HG03432 (cell line): Measurements from ENCODE around the gene MMD.
"Not testable (repeated sequence)": the region's sequence is repeated elsewhere in the genome, so short reads cannot be mapped to it uniquely, and the experiment has no call there.

ENCODE experiments used
- ATAC-seq: cut with Tn5 transposase; IDR thresholded peaks from one replicate; pipeline ENCODE4 v1.9.1; 2021; ENCODE audit warnings: mild to moderate bottlenecking, moderate library complexity; ENCODE audit not compliant: unreplicated experiment

MMD gene

DNA sequence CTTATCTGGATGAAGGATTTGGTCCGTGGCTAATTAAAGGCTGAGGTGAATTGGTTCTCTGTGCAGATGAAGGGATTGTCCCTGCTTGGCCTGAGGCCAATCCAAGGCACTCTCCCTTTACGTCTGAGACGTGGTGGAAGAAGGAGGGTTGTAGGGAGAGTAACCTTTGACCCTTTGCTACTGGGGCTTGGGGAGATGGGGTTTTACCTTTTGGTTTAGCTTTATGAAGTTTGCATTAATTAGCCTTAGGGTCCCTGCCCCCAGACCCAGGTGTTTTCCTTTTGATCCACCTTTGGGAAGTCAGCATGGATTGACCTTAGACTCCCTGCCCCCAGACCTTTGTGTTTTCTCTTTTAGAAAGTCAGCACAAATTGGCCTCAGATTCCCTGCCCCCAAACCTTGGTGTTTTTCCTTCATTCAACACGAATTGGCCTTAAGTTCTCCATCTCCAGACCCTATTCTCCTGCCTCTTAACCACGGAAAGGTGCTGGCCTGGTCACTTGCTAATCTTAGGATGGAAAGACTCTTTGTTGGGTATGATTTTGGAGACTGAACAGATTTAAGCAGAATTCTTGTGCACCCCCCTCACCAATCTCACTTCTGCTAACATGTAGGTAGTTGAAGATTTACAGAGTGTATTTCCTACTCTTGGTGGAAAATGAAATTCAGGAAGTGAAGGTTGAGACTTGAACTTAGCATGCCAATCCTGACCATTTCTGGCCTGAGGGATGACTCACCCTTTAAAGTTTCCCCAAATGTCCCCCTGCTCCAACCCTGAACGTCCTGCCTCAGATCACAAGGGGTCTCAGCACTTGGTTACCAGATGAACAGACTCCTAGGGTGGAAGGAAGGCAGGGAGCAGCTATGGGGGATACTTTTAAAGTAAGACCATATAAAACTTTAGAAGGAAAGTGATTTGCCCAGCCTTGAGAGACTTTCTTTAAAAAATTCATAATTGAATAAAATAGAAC is 23.1 kb upstream of the MMD start:
- ATAC-seq: peak; percentile 79

DNA sequence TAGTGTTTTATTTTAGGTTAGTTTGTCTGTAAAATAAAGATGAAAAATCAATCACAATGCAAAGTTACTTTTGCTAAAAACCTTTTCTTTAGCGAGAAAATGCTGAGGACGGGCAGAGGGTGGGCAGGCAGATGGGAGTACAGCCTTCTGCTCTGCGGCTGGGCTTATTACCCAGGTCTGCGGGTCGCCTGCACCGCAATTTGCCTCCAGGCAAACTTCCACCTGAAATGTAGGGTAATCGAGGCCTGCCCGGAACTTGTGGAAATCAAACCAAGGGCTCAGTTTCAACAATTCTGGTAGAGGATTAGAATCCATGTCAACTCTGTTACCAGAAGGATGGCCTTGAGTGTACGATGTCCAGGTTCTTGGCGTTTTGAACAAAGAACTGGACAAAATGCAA is 22.3 kb upstream of the MMD start:
- no peak for ATAC-seq

DNA sequence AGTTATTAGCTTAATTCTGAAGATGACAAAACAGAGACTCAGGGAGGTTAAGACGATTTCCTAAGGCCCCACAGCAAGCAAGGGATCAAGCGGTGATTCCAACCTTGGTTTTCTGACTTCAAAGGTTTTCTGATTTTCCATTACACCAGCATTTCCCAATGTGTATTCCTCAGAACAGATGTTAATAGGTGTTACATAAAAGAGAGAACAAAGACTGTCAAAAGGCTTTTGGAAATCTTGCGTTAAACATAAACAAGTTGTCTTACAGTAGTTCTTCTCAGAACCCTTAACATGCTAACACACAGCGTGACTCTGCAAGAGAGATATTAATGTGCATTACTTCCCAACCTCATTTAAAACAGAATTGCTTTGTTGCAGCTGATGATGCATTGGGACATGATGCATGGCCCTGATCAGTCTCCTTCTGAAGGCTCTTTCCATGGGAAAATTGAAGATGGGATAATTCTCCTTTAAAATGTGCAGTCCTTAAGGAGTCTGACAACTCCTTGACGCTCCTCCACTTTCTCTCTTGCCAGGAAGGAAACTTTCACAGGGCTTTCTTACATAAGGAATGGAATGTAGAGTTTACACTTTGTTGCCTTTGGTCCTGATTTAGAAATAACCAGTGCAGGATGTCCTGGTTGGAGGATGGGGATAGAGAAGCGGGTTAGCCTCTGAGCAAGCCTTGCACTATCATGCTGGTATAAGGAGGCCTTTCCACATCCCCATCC is 21.5 kb upstream of the MMD start:
- ATAC-seq: no peak

DNA sequence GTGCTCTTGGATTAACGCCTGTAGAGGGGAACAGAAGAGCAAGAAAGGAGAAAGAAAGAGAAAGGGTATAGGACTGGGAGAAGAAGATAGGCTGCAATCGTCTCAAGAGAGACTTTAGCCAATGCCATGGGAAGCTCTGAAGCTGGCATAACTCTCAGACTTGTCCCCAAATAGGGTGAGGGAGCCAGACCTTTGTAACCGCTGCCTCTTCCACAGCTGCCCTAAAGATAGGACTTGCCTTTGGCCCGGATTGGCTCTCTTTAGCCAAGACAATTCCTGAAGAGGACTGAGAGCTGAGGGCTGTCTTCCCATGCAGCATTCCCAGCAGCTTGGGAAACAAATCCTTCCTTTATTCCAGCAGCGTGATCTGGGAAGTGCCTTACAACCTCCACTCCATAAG is 20.8 kb upstream of the MMD start:
- no peak for ATAC-seq

DNA sequence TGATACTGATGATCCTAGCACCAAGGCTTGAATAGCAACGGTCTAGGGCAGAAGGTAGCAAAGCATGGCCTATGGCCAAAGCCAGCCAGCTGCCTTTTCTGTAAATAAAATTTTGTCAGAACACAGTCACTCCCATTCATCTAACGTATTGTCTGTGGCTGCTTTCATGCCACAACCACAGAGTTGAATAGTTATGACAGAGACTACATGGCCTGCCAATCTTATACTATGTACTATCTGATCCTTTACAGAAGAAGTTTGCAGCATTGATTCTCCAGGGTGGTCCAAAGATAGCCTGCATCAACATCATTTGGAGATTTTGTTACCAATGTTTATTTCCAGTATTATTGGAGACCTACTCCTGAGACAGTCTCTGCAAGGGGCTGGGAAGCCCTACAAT is 19.9 kb upstream of the MMD start:
- ATAC-seq: peak; percentile 20

DNA sequence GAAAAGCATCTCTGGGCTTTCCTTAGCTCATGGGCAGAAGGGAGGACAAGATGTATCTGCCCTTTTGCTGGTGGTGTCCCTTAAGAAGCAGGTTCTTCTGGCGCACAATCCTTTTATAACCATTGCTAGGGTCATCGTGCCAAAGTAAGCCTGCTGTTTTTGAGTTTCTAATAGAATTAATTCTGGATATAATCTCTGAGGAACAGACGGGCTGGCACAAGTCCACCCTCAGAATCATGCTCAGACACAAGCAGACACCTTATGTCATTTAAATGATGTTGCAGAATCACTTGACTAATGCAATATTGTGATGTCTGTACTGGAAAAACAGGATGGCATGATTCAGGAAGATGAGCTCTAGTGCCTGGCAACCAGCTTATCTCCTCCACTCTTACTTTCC is 18.8 kb upstream of the MMD start:
- ATAC-seq: no peak

DNA sequence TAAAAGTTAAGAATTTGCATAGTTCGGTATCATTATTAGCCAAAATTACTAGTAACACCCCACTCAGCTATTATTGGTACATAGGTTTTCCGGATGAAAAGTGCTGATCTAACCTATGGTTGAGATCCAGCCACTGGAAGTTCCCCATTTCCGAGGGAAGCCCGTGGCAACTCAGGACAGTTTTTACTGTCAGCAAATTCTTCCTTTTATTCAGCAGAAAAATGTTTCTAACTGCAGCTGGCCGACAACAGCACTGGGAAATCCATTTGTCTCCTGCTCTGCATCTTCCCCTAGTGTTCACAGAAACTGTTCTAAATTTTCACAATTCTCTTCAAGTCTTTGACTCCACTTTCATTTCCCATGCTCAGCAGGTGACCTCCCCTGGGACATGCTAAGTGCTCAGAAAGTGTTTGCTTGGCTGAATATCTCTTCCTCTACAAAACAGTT is 15.5 kb upstream of the MMD start:
- ATAC-seq: peak; percentile 80

DNA sequence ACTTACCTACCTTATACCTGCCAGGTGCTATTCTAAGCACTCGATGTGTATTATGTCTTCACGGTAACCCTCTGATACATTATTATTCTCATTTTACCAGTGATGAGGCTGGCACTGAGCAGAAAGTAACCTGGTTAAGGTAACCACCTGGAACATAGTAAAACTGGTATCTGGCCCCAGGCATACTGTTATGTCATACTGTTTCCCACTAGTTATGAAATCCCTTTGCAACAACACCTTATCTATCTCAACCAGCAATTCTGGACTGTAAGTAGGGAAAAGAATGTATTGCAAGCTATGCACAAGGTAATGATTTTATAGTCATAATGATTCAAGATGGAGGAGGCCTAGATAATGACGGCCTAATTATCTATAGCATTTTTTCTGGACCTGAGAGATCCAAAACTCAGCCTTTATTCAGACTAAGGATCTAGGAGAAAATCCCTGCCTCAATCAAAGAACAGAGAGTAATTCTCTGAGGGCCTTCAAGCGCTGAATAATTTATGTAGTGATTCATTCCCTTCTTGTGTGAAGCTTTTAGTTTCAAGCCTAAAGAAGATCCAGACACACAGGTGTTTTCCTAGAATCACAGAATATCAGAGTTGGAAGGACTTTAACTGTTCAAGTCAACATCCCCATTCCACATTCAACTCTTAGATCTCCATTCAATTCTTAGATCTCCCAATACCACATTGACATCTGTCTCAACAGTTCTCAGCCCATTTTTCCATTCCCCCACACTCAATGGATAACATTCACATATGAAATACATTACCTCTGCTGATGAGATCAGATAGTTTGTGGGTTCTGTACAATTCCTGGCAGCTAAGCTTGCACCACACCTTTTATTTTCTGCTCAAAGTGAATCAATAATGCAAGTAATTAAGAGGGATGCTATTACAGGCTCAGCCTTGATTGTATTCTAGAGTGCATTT is 14.9 kb upstream of the MMD start:
- peak; percentile 21 for ATAC-seq

DNA sequence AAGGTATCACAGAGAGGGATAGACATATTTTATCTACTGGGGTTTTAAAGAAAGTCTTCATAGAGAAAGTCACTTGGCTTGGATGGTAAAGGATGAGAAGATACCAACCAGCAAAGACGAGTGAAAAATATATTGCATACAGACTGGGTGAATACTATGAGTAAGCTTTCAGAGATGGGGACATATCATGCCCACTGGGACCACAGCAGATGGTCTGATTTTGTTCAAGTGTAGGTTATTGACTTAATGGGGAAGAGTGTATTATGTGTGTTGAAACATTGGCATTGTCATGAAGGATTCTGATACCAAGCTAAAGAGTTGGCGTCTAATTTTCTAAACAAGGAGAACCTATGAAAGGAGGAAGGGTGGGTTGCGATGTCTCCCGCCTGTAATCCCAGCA is 13.8 kb upstream of the MMD start:
- ATAC-seq: no peak

DNA sequence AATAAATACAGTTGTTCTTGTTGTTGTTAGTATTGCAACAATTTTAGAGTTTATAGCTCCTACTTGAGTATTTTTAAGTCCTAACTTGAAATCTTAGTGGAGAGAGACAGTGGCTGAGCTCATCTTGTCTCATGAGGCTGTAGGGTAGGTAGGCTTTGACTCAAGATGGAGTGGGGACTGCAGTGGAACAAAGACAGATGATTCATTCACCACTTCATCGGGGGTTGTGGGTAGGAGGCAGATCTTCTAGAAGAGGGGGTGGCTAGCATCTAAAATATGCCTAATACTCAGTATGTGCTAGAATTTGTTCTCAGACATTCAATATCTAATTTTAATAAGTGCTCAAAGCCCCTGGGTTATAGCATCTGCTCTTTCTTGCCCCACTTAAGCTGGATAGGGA is 13.1 kb upstream of the MMD start:
- ATAC-seq: no peak

DNA sequence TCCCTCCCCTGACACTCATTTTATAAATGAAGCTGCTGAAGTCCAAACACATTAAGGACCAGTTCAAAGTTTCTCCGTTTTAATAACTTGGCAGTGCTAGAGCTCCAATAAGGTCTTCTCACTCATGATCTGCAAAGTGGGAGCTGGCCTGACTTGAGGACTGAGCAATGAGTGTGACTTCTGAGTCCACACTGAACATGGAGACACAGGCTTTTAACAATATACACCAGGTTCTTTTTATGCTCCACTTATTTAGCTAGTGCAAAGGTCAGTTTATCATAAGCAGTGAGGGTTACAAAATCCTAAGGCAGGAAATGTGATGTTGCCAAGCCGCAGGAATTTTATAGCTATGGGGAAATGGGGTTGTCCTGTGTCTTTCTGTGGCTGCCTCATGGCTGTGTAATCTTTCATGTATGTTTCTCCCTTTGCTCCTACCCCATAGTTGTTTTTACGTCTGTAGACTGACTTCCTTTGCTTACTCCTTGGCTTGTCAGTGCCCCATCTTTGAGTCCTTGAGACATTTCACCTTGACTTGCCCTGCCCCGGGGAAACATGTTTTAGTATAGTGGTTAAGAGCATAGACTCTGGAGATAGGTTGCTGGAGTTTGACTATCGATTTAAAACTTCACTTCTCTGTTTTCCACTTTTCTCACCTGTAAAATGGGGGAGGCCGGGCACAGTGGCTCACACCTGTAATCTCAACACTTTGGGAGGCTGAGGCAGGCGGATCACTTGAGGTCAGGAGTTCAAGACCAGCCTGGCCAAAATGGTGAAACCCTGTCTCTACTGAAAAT is 12.2 kb upstream of the MMD start:
- no peak for ATAC-seq

DNA sequence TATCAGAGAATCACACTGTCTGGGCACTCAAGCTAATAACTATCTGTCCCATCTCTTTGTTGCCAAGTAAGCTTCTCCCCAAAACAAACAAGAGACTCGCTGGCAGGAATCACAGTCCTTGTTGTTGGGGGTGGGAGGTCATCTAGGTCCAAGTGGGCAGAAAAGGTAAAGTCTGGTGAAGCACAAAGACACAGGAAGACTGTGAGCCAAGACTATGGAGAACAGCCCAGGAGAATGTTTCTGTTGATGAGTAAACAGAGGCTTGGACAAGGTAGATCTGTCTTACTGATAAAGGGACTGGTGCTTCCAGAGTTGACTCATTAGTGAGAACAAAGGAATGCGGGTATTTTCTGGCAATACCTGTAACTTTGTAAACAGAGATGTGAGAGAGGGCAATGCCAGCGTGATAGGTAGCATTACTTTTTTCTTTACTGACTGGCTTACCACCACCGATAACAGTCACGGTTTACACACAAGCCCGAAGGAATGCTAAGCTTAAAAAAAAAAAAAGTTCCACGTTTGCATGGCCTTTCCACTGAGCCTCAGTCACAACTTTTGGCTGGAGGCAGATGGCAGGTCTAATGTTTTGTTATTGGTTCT is 11.5 kb upstream of the MMD start:
- ATAC-seq: no peak

DNA sequence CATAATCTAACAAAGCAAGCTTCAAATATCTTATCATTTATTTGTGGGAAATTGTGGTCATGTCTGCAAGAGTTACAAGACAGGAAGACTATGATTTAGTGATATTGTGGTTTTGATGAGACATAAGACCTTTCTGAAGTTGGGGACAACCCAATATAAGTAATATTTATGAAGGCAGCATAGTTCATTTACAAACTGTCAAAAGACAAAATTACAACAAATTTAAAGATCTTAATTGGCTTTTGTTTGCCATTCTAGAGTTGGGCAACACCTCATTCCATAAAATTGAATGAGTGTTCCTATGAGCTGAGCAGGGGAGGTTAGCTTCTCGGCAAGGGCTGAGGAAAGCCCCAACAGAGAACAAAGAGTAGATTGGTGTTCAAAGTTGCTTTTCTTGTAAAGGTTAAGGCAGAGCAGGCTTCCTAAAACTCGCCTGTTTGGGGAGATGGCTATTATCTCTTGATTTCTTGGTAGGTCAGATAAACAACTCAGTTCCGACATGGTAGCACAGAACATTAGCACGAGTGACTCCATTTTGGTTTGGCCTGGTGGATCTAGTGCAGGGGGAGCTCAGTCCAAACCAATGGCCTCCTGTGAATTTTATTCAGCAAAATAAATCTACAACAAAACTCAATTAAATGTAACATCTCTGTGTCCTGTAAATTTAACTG is 10.9 kb upstream of the MMD start:
- no peak for ATAC-seq

DNA sequence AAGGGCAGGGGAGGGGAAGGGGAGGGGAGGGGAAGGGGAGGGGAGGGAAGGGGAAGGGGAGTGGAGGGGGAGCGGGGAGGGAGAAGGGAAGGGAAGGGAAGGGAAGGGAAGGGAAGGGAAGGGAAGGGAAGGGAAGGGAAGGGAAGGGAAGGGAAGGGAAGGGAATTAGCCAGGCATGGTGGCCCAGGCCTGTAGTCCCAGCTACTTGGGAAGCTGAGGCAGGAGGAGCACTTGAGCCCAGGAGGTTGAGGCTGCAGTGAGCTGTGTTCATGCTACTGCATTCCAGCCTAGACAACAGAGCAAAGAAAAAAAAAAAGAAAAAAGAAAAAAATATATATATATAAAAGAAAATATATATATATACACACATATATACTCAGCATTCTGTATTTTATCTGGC is 10.3 kb upstream of the MMD start:
- ATAC-seq: not testable (repeated sequence)

DNA sequence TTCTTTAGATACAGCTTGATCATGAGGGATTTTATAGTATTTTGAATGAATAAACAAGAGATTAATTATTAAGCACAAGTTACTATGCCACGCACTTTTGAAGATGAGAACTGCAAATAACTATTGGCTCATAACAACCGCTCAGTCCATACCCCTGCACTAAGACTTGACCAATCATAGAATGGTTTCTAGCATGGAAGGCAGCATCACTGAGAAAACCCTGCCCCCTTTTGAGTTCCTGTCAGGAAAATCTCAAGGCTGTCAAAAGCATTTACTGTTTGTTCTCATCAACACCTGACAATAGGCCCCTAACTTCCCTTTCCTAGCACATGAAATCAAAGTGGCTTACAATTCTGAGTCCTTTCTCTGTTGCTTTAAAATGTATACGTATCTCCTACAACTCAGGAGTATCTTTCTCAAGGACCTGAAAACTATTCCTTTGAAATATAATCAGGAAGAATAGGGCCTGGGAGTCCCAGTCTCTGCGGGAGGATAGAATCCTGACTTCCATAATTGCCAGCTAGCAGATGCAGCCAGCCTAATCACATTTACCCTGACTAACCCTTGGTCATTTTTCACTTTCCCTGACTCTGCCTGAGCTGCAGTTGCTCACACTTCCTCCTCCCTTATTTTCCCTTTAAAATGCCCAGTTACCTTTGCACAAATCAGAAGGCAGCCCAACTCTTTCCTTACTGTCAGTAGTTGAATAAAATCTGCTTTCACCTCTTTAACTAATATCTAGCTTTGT is 9.1 kb upstream of the MMD start:
- no peak for ATAC-seq

DNA sequence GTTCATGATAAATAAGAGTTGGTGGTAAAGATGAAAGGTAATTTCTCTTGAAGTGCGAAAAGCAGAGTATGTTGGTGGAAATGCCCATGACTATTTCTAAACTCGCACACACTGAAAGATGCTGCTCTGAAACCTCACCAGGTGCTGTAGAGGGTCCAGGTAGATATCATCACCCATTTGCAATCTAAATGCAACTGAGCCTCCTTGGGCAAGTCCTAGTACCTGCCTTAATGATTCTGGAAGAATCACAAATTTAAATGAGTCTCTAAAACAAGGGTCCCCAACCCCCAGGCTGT is 5.9 kb upstream of the MMD start:
- ATAC-seq: peak; percentile 24

DNA sequence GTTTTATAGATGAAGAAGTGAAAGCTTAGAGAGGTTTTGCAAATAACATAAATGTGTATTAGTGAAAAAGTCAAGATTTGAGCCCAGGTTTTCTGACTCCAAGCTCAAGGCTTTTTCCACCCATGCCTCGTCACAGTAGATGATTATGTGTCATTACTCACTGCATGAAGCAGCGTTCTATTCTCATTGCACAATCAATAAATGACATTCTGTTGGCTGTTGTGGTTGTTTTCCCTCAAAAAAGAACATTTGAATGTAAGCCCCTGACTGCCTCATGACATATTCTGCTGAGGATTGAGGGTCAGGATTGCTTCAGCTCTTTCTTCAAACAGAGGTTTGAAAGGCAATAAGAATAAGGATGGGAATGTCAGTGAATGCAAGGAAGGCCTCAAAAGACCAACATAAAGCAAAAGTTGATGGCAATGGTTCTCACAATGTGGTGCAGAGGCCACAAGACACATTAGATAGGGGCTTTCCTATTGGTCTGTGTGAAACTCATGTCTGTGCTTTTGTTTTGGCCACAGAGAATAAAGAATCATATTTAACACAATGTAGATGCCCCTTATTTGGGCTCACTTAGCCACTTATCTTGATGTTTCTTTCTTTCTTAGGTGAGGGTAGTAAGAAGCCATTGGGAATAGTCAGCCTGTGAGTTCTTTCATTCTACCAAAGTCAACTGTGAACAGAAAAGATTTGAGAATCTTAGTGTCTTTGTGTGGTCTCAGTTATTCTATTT is 5.4 kb upstream of the MMD start:
- ATAC-seq: peak; percentile 59

DNA sequence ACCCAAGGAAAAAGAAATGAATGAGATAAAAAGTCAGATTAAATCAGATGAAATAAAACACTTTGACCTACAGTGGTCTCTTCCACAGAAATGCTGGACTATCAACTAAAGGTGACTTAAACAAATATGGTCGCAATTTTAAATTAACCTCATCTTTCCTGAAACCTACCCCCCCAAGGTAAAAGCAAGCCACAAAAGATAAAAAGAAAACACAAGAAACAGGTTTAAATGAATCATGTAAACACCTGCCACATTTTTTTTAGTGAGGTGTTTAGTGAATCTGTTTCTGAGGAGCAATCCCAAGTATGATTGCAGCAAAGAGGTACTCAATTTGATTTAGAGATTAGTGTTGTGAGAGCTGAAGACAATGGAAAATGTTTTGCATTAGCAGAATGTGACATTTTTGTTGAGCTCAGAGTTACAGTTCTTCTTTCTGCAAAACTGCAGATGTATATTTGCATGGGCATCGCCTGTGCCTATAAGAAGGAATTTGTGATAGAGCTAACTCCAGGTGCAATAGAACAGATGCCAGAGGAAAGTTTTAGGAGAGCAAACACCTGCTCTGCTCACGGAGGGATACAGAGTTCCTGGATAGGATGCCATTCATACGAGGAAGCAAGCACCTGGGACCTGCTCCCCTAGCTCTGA is 3.4 kb upstream of the MMD start:
- ATAC-seq: no peak
